Measurements from ENCODE around the gene MAGI1. TPM values are rescaled to one million over a fixed set of nuclear protein-coding genes. Genes with fewer than 3 reads are reported as not detected.

Gene MAGI1
- total RNA-seq, 1 donor from 2014 or later, result 21.9 TPM

DNA sequence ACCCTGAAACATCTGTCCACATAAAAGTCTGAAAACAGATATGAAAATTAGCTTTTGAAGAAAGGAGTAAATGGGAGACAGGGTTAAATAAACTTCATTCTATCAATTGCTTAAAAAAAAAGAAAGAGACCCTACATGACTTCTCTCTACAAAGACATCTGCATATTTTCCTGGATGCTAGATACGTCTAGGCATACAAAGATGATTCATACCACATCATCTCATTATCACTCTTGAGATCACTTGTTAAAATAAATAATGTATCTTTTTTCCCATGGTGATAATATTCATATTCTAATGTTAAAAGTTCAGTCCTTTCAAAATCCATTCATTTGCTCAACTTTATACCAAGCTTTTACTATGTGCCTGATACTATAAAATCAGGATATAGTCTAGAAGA is 295.8 kb downstream of the MAGI1 start:
- TF ChIP-seq, protein P1, sequence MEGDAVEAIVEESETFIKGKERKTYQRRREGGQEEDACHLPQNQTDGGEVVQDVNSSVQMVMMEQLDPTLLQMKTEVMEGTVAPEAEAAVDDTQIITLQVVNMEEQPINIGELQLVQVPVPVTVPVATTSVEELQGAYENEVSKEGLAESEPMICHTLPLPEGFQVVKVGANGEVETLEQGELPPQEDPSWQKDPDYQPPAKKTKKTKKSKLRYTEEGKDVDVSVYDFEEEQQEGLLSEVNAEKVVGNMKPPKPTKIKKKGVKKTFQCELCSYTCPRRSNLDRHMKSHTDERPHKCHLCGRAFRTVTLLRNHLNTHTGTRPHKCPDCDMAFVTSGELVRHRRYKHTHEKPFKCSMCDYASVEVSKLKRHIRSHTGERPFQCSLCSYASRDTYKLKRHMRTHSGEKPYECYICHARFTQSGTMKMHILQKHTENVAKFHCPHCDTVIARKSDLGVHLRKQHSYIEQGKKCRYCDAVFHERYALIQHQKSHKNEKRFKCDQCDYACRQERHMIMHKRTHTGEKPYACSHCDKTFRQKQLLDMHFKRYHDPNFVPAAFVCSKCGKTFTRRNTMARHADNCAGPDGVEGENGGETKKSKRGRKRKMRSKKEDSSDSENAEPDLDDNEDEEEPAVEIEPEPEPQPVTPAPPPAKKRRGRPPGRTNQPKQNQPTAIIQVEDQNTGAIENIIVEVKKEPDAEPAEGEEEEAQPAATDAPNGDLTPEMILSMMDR (IDR thresholded peaks at IDR 0.05), result no peak
- H3K4me1 Mint-ChIP-seq (ENCODE audit: unreplicated experiment), result peaks cover 2% of the 10 kb centered on the region
- H3K4me3 Mint-ChIP-seq (ENCODE audit: unreplicated experiment), result no peak overlapping the region
- DNase-seq (ENCODE audit: extremely low spot score, unreplicated experiment), result no peak
- H3K27me3 Mint-ChIP-seq (ENCODE audit: unreplicated experiment), result no peaks in the 10 kb centered on the region
- no peak overlapping the region for H3K27ac Mint-ChIP-seq (ENCODE audit: unreplicated experiment)
- H3K9me3 Mint-ChIP-seq (ENCODE audit: unreplicated experiment), result no peaks in the 10 kb centered on the region
- H3K36me3 Mint-ChIP-seq (ENCODE audit: unreplicated experiment), result no peaks in the 10 kb centered on the region

DNA sequence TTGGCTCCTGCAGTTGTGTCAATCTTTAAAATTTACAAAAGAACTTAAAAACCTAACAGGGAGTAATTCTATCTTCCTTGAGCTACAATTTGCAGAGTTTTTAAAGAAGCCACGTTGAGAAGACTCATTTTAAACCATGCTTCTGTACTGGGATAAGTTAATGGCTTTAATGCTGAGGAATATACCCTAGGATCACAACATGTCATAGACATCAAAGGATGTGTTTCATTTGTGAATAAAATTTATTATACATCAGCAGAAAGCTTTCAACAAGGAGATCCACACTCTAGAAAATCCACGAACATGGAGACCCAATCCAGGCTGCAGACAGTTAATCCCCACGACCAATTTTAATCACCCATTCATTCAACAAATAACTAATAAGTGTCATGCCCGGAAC is 297.2 kb downstream of the MAGI1 start:
- H3K4me3 Mint-ChIP-seq (ENCODE audit: unreplicated experiment), result no peak overlapping the region
- H3K36me3 Mint-ChIP-seq (ENCODE audit: unreplicated experiment), result no peaks in the 10 kb centered on the region
- H3K27me3 Mint-ChIP-seq (ENCODE audit: unreplicated experiment), result no peaks in the 10 kb centered on the region
- DNase-seq (ENCODE audit: extremely low spot score, unreplicated experiment), result no peak
- TF ChIP-seq, protein P1 (IDR thresholded peaks at IDR 0.05), result no peak
- no peaks in the 10 kb centered on the region for H3K4me1 Mint-ChIP-seq (ENCODE audit: unreplicated experiment)
- H3K9me3 Mint-ChIP-seq (ENCODE audit: unreplicated experiment), result no peaks in the 10 kb centered on the region
- H3K27ac Mint-ChIP-seq (ENCODE audit: unreplicated experiment), result no peak overlapping the region

DNA sequence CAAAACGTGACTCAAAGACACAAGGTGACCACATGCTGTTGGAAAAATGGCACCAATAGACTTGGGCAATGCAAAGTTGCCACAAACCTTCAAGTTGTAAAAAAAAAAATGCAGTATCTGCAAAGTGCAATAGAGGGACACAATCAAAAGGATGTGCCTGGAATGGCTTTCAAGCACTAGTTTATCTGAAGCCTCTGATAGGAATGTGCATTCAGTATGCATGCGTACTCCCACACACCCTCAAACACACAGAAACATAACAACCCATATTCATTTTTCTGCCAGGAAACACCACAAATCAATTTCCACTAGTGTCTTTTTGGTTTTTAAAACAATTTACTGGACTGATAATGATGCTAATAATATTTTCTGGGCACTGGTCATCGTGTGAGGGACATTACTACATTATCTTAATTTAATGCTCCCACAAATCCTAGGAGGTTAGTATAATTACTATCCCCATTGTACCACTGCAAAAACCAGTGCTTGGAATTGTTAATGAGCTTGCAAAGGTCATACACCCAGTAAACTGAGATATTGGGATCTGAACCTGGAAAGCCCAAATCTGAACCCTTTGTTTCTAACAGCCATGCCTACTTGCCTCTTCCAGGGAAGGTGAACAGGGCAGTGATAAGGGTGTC is 298.7 kb downstream of the MAGI1 start:
- TF ChIP-seq, protein P1 (IDR thresholded peaks at IDR 0.05), result no peak
- Mint-ChIP-seq H3K9me3 (ENCODE audit: unreplicated experiment) (no peaks in the 10 kb centered on the region), H3K4me1 (ENCODE audit: unreplicated experiment) (no peaks in the 10 kb centered on the region), H3K4me3 (ENCODE audit: unreplicated experiment) (no peak overlapping the region), H3K27ac (ENCODE audit: unreplicated experiment) (no peak overlapping the region), H3K36me3 (ENCODE audit: unreplicated experiment) (no peaks in the 10 kb centered on the region), H3K27me3 (ENCODE audit: unreplicated experiment) (no peaks in the 10 kb centered on the region)
- no peak for DNase-seq (ENCODE audit: extremely low spot score, unreplicated experiment)

DNA sequence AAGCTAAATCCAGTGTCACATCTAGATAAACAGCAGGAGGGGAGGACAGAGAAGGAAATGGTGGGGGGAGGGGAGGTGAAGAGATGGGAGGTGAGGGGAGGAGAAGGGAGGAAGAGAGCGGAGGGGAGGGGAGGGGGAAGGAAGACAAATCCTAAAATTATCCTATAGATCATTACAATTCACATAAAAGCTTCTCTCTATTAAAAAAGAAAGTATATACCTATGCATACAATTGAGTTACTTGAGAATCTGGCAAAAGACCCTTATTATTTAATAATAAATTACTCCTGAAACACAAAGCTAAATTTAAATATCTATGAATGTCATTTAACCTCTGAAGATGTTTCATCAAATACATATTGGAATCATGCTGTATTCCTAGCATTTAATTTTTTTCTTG is 303.9 kb downstream of the MAGI1 start:
- Mint-ChIP-seq H3K27me3 (ENCODE audit: unreplicated experiment) (peaks cover 3% of the 10 kb centered on the region), H3K36me3 (ENCODE audit: unreplicated experiment) (no peaks in the 10 kb centered on the region), H3K4me1 (ENCODE audit: unreplicated experiment) (peaks cover 18% of the 10 kb centered on the region), H3K4me3 (ENCODE audit: unreplicated experiment) (no peak overlapping the region), H3K9me3 (ENCODE audit: unreplicated experiment) (no peaks in the 10 kb centered on the region), H3K27ac (ENCODE audit: unreplicated experiment) (no peak overlapping the region)
- TF ChIP-seq, protein P1 (IDR thresholded peaks at IDR 0.05), result no peak
- DNase-seq (ENCODE audit: extremely low spot score, unreplicated experiment), result no peak

DNA sequence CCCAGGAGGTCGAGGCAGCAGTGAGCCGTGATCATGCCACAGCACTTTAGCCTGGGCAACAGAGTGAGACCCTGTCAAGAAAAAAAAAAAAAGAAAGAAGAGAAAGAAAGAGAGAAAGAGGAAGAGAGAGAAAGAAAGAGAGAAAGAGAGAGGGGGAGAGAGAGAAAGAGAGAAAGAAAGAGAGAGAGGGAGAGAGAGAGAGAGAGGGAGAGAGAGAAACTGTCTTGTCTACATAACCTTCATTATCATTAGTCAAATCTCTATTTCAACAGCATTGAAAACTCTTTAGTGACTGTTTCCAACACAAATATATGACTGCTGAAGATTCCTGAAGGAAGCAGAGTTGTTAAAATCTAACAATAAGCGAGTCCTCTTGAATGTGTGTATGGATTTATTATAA is 304.3 kb downstream of the MAGI1 start:
- no peak overlapping the region for H3K4me3 Mint-ChIP-seq (ENCODE audit: unreplicated experiment)
- H3K27me3 Mint-ChIP-seq (ENCODE audit: unreplicated experiment), result peaks cover 3% of the 10 kb centered on the region
- H3K36me3 Mint-ChIP-seq (ENCODE audit: unreplicated experiment), result no peaks in the 10 kb centered on the region
- no peaks in the 10 kb centered on the region for H3K9me3 Mint-ChIP-seq (ENCODE audit: unreplicated experiment)
- peaks cover 22% of the 10 kb centered on the region for H3K4me1 Mint-ChIP-seq (ENCODE audit: unreplicated experiment)
- TF ChIP-seq, protein P1 (IDR thresholded peaks at IDR 0.05), result no peak
- H3K27ac Mint-ChIP-seq (ENCODE audit: unreplicated experiment), result no peak overlapping the region
- no peak for DNase-seq (ENCODE audit: extremely low spot score, unreplicated experiment)

Measured in osteocyte (in vitro differentiated cells).